Activated T-cell treated with anti-CD3 and anti-CD28 coated beads, Interleukin-2, amount 50 U/mL, for 24 hours (primary cell): ENCODE results near the gene KCNIP4.

ENCODE experiments used
- DNase-seq: peaks from one replicate; pipeline ENCODE4 v3.0.0-alpha.2; 2020
- H3K27ac Mint-ChIP-seq: 2 replicates; pipeline ENCODE4 v1.8.0; 2020; ENCODE audit warnings: mild to moderate bottlenecking, mixed read lengths
- H3K27me3 Mint-ChIP-seq: 2 replicates; pipeline ENCODE4 v1.8.0; 2020; ENCODE audit warnings: mixed read lengths
- H3K36me3 Mint-ChIP-seq: 2 replicates; pipeline ENCODE4 v1.8.0; 2020; ENCODE audit warnings: low read depth, mixed read lengths
- H3K4me1 Mint-ChIP-seq: 2 replicates; pipeline ENCODE4 v1.8.0; 2020; ENCODE audit warnings: low read depth, mixed read lengths
- H3K4me3 Mint-ChIP-seq: 2 replicates; pipeline ENCODE4 v1.8.0; 2020; ENCODE audit warnings: mild to moderate bottlenecking, moderate library complexity, mixed read lengths
- H3K9me3 Mint-ChIP-seq: 2 replicates; pipeline ENCODE4 v1.8.0; 2020; ENCODE audit warnings: mixed read lengths

The KCNIP4 gene

GRCh38 chr4:21290562-21290961 is 658.0 kb downstream of the KCNIP4 start:
- Mint-ChIP-seq H3K27me3 (no peaks in the 10 kb centered on the region), H3K27ac (no peak overlapping the region), H3K4me3 (no peak overlapping the region), H3K36me3 (no peaks in the 10 kb centered on the region), H3K9me3 (peaks cover 16% of the 10 kb centered on the region), H3K4me1 (no peaks in the 10 kb centered on the region)
- no peak for DNase-seq

GRCh38 chr4:21276046-21276445 is 672.5 kb downstream of the KCNIP4 start:
- Mint-ChIP-seq H3K4me1 (no peaks in the 10 kb centered on the region), H3K4me3 (no peak overlapping the region), H3K9me3 (peaks cover 3% of the 10 kb centered on the region), H3K36me3 (no peaks in the 10 kb centered on the region), H3K27ac (no peak overlapping the region), H3K27me3 (no peaks in the 10 kb centered on the region)
- DNase-seq, result no peak

GRCh38 chr4:21271439-21272052 is 677.0 kb downstream of the KCNIP4 start:
- Mint-ChIP-seq H3K27me3 (no peaks in the 10 kb centered on the region), H3K36me3 (no peaks in the 10 kb centered on the region), H3K4me3 (no peak overlapping the region), H3K9me3 (peaks cover 3% of the 10 kb centered on the region), H3K27ac (no peak overlapping the region), H3K4me1 (no peaks in the 10 kb centered on the region)
- DNase-seq, result no peak

- Mint-ChIP-seq H3K4me1 (no peaks in the 10 kb centered on the region), H3K4me3 (no peak overlapping the region), H3K36me3 (no peaks in the 10 kb centered on the region), H3K27me3 (no peaks in the 10 kb centered on the region), H3K9me3 (peaks cover 7% of the 10 kb centered on the region), H3K27ac (no peak overlapping the region)
- no peak for DNase-seq
Measured at GRCh38 chr4:21248331-21248730, 700.2 kb downstream of the KCNIP4 start.

- Mint-ChIP-seq H3K27ac (no peak overlapping the region), H3K36me3 (no peaks in the 10 kb centered on the region), H3K4me1 (no peaks in the 10 kb centered on the region), H3K4me3 (no peak overlapping the region), H3K27me3 (no peaks in the 10 kb centered on the region), H3K9me3 (peaks cover 17% of the 10 kb centered on the region)
- DNase-seq, result no peak
Measured at GRCh38 chr4:21242163-21242562, 706.4 kb downstream of the KCNIP4 start.

- H3K27ac Mint-ChIP-seq, result no peak overlapping the region
- no peaks in the 10 kb centered on the region for H3K36me3 Mint-ChIP-seq
- no peak overlapping the region for H3K4me3 Mint-ChIP-seq
- H3K4me1 Mint-ChIP-seq, result no peaks in the 10 kb centered on the region
- no peaks in the 10 kb centered on the region for H3K27me3 Mint-ChIP-seq
- peaks cover 12% of the 10 kb centered on the region for H3K9me3 Mint-ChIP-seq
- no peak for DNase-seq
Measured at GRCh38 chr4:21226637-21227538, 721.7 kb downstream of the KCNIP4 start.

GRCh38 chr4:21211846-21212245 is 736.7 kb downstream of the KCNIP4 start:
- no peak for DNase-seq
- H3K36me3 Mint-ChIP-seq, result no peaks in the 10 kb centered on the region
- H3K4me1 Mint-ChIP-seq, result no peaks in the 10 kb centered on the region
- H3K27me3 Mint-ChIP-seq, result no peaks in the 10 kb centered on the region
- H3K27ac Mint-ChIP-seq, result no peak overlapping the region
- no peak overlapping the region for H3K4me3 Mint-ChIP-seq
- peaks cover 4% of the 10 kb centered on the region for H3K9me3 Mint-ChIP-seq

GRCh38 chr4:21209860-21210259 is 738.7 kb downstream of the KCNIP4 start:
- H3K4me3 Mint-ChIP-seq, result no peak overlapping the region
- DNase-seq, result no peak
- no peaks in the 10 kb centered on the region for H3K27me3 Mint-ChIP-seq
- H3K36me3 Mint-ChIP-seq, result no peaks in the 10 kb centered on the region
- H3K9me3 Mint-ChIP-seq, result peaks cover 12% of the 10 kb centered on the region
- H3K4me1 Mint-ChIP-seq, result no peaks in the 10 kb centered on the region
- H3K27ac Mint-ChIP-seq, result no peak overlapping the region

GRCh38 chr4:21205821-21206531 is 742.6 kb downstream of the KCNIP4 start:
- no peak for DNase-seq
- H3K9me3 Mint-ChIP-seq, result peaks cover 8% of the 10 kb centered on the region
- no peak overlapping the region for H3K27ac Mint-ChIP-seq
- no peaks in the 10 kb centered on the region for H3K4me1 Mint-ChIP-seq
- no peaks in the 10 kb centered on the region for H3K36me3 Mint-ChIP-seq
- H3K4me3 Mint-ChIP-seq, result no peak overlapping the region
- H3K27me3 Mint-ChIP-seq, result no peaks in the 10 kb centered on the region

- no peak for DNase-seq
- H3K27ac Mint-ChIP-seq, result no peak overlapping the region
- H3K4me3 Mint-ChIP-seq, result no peak overlapping the region
- H3K27me3 Mint-ChIP-seq, result no peaks in the 10 kb centered on the region
- H3K36me3 Mint-ChIP-seq, result no peaks in the 10 kb centered on the region
- peaks cover 10% of the 10 kb centered on the region for H3K9me3 Mint-ChIP-seq
- no peaks in the 10 kb centered on the region for H3K4me1 Mint-ChIP-seq
Measured at GRCh38 chr4:21203416-21203815, 745.2 kb downstream of the KCNIP4 start.

- Mint-ChIP-seq H3K4me1 (no peaks in the 10 kb centered on the region), H3K27me3 (no peaks in the 10 kb centered on the region), H3K9me3 (peaks cover 10% of the 10 kb centered on the region), H3K36me3 (no peaks in the 10 kb centered on the region), H3K4me3 (no peak overlapping the region), H3K27ac (no peak overlapping the region)
- DNase-seq, result no peak
Measured at GRCh38 chr4:21202959-21203358, 745.6 kb downstream of the KCNIP4 start.

GRCh38 chr4:21198683-21199082 is 749.9 kb downstream of the KCNIP4 start:
- Mint-ChIP-seq H3K36me3 (no peaks in the 10 kb centered on the region), H3K9me3 (peaks cover 8% of the 10 kb centered on the region), H3K4me3 (no peak overlapping the region), H3K4me1 (no peaks in the 10 kb centered on the region), H3K27me3 (no peaks in the 10 kb centered on the region), H3K27ac (no peak overlapping the region)
- no peak for DNase-seq

GRCh38 chr4:21195682-21196081 is 752.9 kb downstream of the KCNIP4 start:
- no peak overlapping the region for H3K4me3 Mint-ChIP-seq
- no peak overlapping the region for H3K27ac Mint-ChIP-seq
- peaks cover 10% of the 10 kb centered on the region for H3K9me3 Mint-ChIP-seq
- DNase-seq, result no peak
- H3K27me3 Mint-ChIP-seq, result no peaks in the 10 kb centered on the region
- no peaks in the 10 kb centered on the region for H3K4me1 Mint-ChIP-seq
- no peaks in the 10 kb centered on the region for H3K36me3 Mint-ChIP-seq

- Mint-ChIP-seq H3K27ac (no peak overlapping the region), H3K4me1 (no peaks in the 10 kb centered on the region), H3K4me3 (no peak overlapping the region), H3K9me3 (peaks cover 8% of the 10 kb centered on the region), H3K36me3 (no peaks in the 10 kb centered on the region), H3K27me3 (no peaks in the 10 kb centered on the region)
- no peak for DNase-seq
Measured at GRCh38 chr4:21192367-21192766, 756.2 kb downstream of the KCNIP4 start.

GRCh38 chr4:21191317-21191716 is 757.3 kb downstream of the KCNIP4 start:
- Mint-ChIP-seq H3K4me1 (no peaks in the 10 kb centered on the region), H3K36me3 (no peaks in the 10 kb centered on the region), H3K27ac (no peak overlapping the region), H3K9me3 (peaks cover 8% of the 10 kb centered on the region), H3K27me3 (no peaks in the 10 kb centered on the region), H3K4me3 (no peak overlapping the region)
- DNase-seq, result no peak
